K562 (cell line): ENCODE measurements around the gene MON2.

Experiments
- HDAC6 ChIP-seq: IDR thresholded peaks from 2 replicates; pipeline ENCODE4 v1.6.1; 2012; ENCODE audit warnings: low read depth, mild to moderate bottlenecking, control low read depth, inconsistent platforms, low read length, moderate library complexity
- LEF1 ChIP-seq: fragments of 450-650 bp; IDR thresholded peaks from 2 replicates; pipeline ENCODE4 v1.6.1; 2016; ENCODE audit warnings: mild to moderate bottlenecking
- NCOA2 ChIP-seq, 2 experiments: fragments of 450-650 bp; IDR thresholded peaks; 2 replicates each; pipeline ENCODE4 v1.6.1; 2018; ENCODE audit warnings: mild to moderate bottlenecking in 2 of 2, moderate library complexity in 1 of 2; ENCODE audit not compliant: partially characterized antibody in 2 of 2
- PHF8 ChIP-seq: fragments of 200-600 bp; sonication (generic); IDR thresholded peaks from 2 replicates; pipeline ENCODE4 v1.6.1; 2012; ENCODE audit warnings: mixed run types, mild to moderate bottlenecking, inconsistent platforms, low read length, moderate library complexity, borderline replicate concordance
- POLR2AphosphoS5 ChIP-seq: IDR thresholded peaks from 2 replicates; pipeline ENCODE4 v1.6.1; 2011; ENCODE audit warnings: mild to moderate bottlenecking, low read depth, low read length, moderate library complexity; ENCODE audit not compliant: control insufficient read depth, insufficient read depth
- SREBF2 ChIP-seq: sonication (generic); formaldehyde crosslinking; IDR thresholded peaks from 2 replicates; pipeline ENCODE4 v1.4.0; 2020; ENCODE audit warnings: mild to moderate bottlenecking, missing genetic modification reagents
- ZFX ChIP-seq: sonication (generic); formaldehyde crosslinking; IDR thresholded peaks from 2 replicates; pipeline ENCODE4 v1.8.0; 2022; ENCODE audit warnings: mild to moderate bottlenecking, missing genetic modification reagents, moderate library complexity
- ZNF561 ChIP-seq: fragments of 450-650 bp; formaldehyde crosslinking; conservative IDR thresholded peaks from 2 replicates; pipeline ENCODE4 v1.4.0; 2020; ENCODE audit warnings: mild to moderate bottlenecking, moderate library complexity
- TF ChIP-seq, protein P1 (sequence below), 3 experiments: fragments of 200-800 bp in 1 of 3; sonication (Bioruptor generic) in 1 of 3; sonication (generic) in 1 of 3; formaldehyde crosslinking in 1 of 3; IDR thresholded peaks; 2 replicates each; pipeline versions ENCODE4 v1.6.1 to v1.8.0; 2016 to 2022; ENCODE audit warnings: mild to moderate bottlenecking in 2 of 3, missing compliant biosample characterization in 2 of 3, missing genetic modification characterization in 2 of 3, missing genetic modification reagents in 1 of 3
- TF ChIP-seq, protein P2 (sequence below): IDR thresholded peaks from 2 replicates; pipeline ENCODE4 v1.6.1; 2014; ENCODE audit warnings: antibody characterized with exemption
- TF ChIP-seq, protein P3 (sequence below), 3 experiments: IDR thresholded peaks in 2 of 3; conservative IDR thresholded peaks in 1 of 3; 2 replicates each; pipeline ENCODE4 v1.5.1; 2011 to 2012; ENCODE audit warnings: low read length in 3 of 3, mild to moderate bottlenecking in 3 of 3, control low read depth in 2 of 3, improper control_type of control experiment in 1 of 3, inconsistent platforms in 1 of 3, low read depth in 1 of 3, mixed read lengths in 1 of 3, moderate library complexity in 1 of 3; ENCODE audit not compliant: insufficient read depth in 2 of 3

DNA sequence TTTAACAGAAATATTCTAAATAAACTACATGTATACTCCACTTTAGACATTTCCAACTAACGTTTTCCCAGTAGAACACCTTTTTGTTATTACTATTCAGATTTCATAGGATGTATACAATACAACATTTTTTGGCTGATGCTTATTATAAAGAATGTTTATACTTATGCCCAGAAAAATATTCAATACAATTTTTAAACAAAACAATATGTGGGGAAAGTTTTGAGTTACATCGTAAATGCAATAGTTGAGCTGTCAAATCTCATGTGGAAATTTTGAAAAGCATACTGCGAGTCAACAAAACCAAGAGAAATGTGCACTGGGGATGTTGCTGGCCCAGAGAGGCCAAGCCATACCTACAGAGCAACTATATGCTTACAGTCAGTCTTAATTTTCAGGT, 18.2 kb upstream of the MON2 start:
- TF ChIP-seq POLR2AphosphoS5: no peak
- no peak for TF ChIP-seq LEF1
- TF ChIP-seq, protein P1, sequence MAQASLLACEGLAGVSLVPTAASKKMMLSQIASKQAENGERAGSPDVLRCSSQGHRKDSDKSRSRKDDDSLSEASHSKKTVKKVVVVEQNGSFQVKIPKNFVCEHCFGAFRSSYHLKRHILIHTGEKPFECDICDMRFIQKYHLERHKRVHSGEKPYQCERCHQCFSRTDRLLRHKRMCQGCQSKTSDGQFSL (CRISPR knock-in tag; IDR thresholded peaks at IDR 0.05): no peak
- TF ChIP-seq, protein P1 (tag; IDR thresholded peaks at IDR 0.05): no peak
- TF ChIP-seq ZNF561 (CRISPR knock-in tag): no peak
- TF ChIP-seq SREBF2 (CRISPR knock-in tag): no peak
- TF ChIP-seq, protein P2, sequence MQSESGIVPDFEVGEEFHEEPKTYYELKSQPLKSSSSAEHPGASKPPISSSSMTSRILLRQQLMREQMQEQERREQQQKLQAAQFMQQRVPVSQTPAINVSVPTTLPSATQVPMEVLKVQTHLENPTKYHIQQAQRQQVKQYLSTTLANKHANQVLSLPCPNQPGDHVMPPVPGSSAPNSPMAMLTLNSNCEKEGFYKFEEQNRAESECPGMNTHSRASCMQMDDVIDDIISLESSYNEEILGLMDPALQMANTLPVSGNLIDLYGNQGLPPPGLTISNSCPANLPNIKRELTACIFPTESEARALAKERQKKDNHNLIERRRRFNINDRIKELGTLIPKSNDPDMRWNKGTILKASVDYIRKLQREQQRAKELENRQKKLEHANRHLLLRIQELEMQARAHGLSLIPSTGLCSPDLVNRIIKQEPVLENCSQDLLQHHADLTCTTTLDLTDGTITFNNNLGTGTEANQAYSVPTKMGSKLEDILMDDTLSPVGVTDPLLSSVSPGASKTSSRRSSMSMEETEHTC: no peak
- TF ChIP-seq HDAC6: no peak
- TF ChIP-seq NCOA2 (IDR thresholded peaks at IDR 0.05; ENCODE audit: partially characterized antibody in 2 of 2): no peak
- TF ChIP-seq PHF8: no peak
- TF ChIP-seq, protein P3, sequence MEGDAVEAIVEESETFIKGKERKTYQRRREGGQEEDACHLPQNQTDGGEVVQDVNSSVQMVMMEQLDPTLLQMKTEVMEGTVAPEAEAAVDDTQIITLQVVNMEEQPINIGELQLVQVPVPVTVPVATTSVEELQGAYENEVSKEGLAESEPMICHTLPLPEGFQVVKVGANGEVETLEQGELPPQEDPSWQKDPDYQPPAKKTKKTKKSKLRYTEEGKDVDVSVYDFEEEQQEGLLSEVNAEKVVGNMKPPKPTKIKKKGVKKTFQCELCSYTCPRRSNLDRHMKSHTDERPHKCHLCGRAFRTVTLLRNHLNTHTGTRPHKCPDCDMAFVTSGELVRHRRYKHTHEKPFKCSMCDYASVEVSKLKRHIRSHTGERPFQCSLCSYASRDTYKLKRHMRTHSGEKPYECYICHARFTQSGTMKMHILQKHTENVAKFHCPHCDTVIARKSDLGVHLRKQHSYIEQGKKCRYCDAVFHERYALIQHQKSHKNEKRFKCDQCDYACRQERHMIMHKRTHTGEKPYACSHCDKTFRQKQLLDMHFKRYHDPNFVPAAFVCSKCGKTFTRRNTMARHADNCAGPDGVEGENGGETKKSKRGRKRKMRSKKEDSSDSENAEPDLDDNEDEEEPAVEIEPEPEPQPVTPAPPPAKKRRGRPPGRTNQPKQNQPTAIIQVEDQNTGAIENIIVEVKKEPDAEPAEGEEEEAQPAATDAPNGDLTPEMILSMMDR (IDR thresholded peaks at IDR 0.05 in 2 of 3, conservative IDR thresholded peaks at IDR 0.05 in 1 of 3; ENCODE audit: insufficient read depth in 2 of 3, low read depth in 1 of 3, low read length in 3 of 3): no peak
- TF ChIP-seq ZFX (CRISPR knock-in tag): no peak
